GM18870 (cell line): ENCODE measurements around the gene CERS3.

Source experiments
- ATAC-seq: cut with Tn5 transposase; IDR thresholded peaks from one replicate; pipeline ENCODE4 v1.9.1; 2021; ENCODE audit warnings: moderate library complexity; ENCODE audit not compliant: unreplicated experiment

Gene CERS3

GRCh38 chr15:100528833-100529428, at the start of gene CERS3:
TSS of gene CERS3 (minus strand) at chr15:100528950. CDS start at chr15:100501849, 27,101 bp downstream.
- no peak for ATAC-seq

- no peak for ATAC-seq
Measured at GRCh38 chr15:100573526-100573925, 44.8 kb upstream of the CERS3 start.

GRCh38 chr15:100572362-100572983, 43.7 kb upstream of the CERS3 start:
- ATAC-seq = no peak

GRCh38 chr15:100571592-100572167, 42.9 kb upstream of the CERS3 start:
- ATAC-seq = no peak

- ATAC-seq = peak; percentile 89
Measured at GRCh38 chr15:100570735-100571313, 42.1 kb upstream of the CERS3 start.

- peak; percentile 19 for ATAC-seq
Measured at GRCh38 chr15:100570275-100570674, 41.5 kb upstream of the CERS3 start.

- ATAC-seq = no peak
Measured at GRCh38 chr15:100569391-100569790, 40.6 kb upstream of the CERS3 start.

GRCh38 chr15:100566850-100567628, 38.3 kb upstream of the CERS3 start:
- no peak for ATAC-seq

GRCh38 chr15:100565591-100565990, 36.8 kb upstream of the CERS3 start:
- no peak for ATAC-seq

GRCh38 chr15:100560323-100560722, 31.6 kb upstream of the CERS3 start:
- ATAC-seq = no peak

GRCh38 chr15:100559330-100559729, 30.6 kb upstream of the CERS3 start:
- no peak for ATAC-seq

GRCh38 chr15:100558771-100559254, 30.1 kb upstream of the CERS3 start:
- ATAC-seq = no peak

GRCh38 chr15:100553468-100553867, 24.7 kb upstream of the CERS3 start:
- ATAC-seq = no peak

- ATAC-seq = no peak
Measured at GRCh38 chr15:100547961-100548360, 19.2 kb upstream of the CERS3 start.

GRCh38 chr15:100544946-100545345, 16.2 kb upstream of the CERS3 start:
- no peak for ATAC-seq

- no peak for ATAC-seq
Measured at GRCh38 chr15:100544338-100544841, 15.6 kb upstream of the CERS3 start.

GRCh38 chr15:100542290-100542689, 13.5 kb upstream of the CERS3 start:
- no peak for ATAC-seq

- ATAC-seq = no peak
Measured at GRCh38 chr15:100537331-100537730, 8.6 kb upstream of the CERS3 start.

- no peak for ATAC-seq
Measured at GRCh38 chr15:100536733-100537132, 8.0 kb upstream of the CERS3 start.

GRCh38 chr15:100533886-100534285, 5.1 kb upstream of the CERS3 start:
- ATAC-seq = no peak

GRCh38 chr15:100531823-100532327, 3.1 kb upstream of the CERS3 start:
- ATAC-seq = no peak
